Right cardiac atrium (tissue), 5 donors: Measurements from ENCODE around the gene ZFYVE9. TPM values are rescaled to one million over a fixed set of nuclear protein-coding genes. Genes with fewer than 3 reads are reported as not detected.

ENCODE experiments used
- ATAC-seq, 2 donors: fragments of 200-7000 bp; cut with Tn5 transposase; one replicate each; pipeline versions ENCODE4 v1.8.0 to v1.9.1; 2020; ENCODE audit warnings: moderate library complexity in 2 of 2, mild to moderate bottlenecking in 1 of 2
- DNase-seq, 3 donors: peaks; one replicate each; pipeline ENCODE4 v3.0.0-alpha.2; 2020
- H3K27ac ChIP-seq: one replicate; pipeline ENCODE4 v1.5.1; 2013; ENCODE audit warnings: mild to moderate bottlenecking, low read length, control low read depth, moderate library complexity
- H3K27me3 ChIP-seq: one replicate; pipeline ENCODE4 v1.6.1; 2013; ENCODE audit not compliant: control insufficient read depth, insufficient read depth
- H3K4me1 ChIP-seq: one replicate; pipeline ENCODE4 v1.6.1; 2013; ENCODE audit warnings: low read length; ENCODE audit not compliant: control insufficient read depth, insufficient read depth
- H3K4me3 ChIP-seq: one replicate; pipeline ENCODE4 v1.5.1; 2013; ENCODE audit warnings: low read length, control low read depth
- H3K9me3 ChIP-seq: one replicate; pipeline ENCODE4 v1.6.1; 2013; ENCODE audit warnings: low read length; ENCODE audit not compliant: control insufficient read depth
- WGBS: extraction: QIAGEN DNeasy Blood & Tissue Kit; methylation state at CpG from one replicate; pipeline ENCODE4 v1.1.7; 2013; 5-methylcytosine and 5-hydroxymethylcytosine counted together
- intact Hi-C, 4 donors: fragments of 100-400 bp; cut with DNase I; formaldehyde crosslinking; loops; one replicate each; pipeline versions ENCODE4 v1.11.0 to v1.14.0; 2022 to 2023
- polyA plus RNA-seq: library from polyadenylated mRNA; stranded (reverse); fragments of 200-250 nt; gene quantifications from one replicate; pipeline ENCODE4 v1.2.3, GENCODE V29; 2013
- total RNA-seq, 4 donors: library from RNA; stranded (reverse); fragmentation: NEBNext Ultra II Directional; extraction: Animal tissue kit (Norgen Biotek cat#: 25700); gene quantifications; one replicate each; pipeline ENCODE4 v1.2.1, GENCODE V29; 2021
- donor health status: healthy with polysubstance abuse.
- donor health status: DM: no; HTN: yes; CAD: no.
- donor health status: DM: no; HTN: no; CAD: no.
- donor health status: DM: no; HTN: yes; CAD: no; lungs with severe emphysema.
- donor health status: DM: yes; HTN: yes; CAD: no.

Gene ZFYVE9
- total and polyA plus RNA-seq, 5 donors: 6.2 to 21.3 (median 20.0) TPM

- H3K4me1 ChIP-seq: peaks cover 1% of the 10 kb centered on the region
- H3K9me3 ChIP-seq: no peaks in the 10 kb centered on the region
- no peaks in the 10 kb centered on the region for H3K27me3 ChIP-seq
- intact Hi-C loops: no loop called here
- WGBS: 98% methylated on average over 1 of the region's 1 CpG
- no peak overlapping the region for H3K4me3 ChIP-seq
- no peak overlapping the region for H3K27ac ChIP-seq
- no peak for ATAC-seq
- DNase-seq: no peak
These were observed 107.9 kb downstream of the ZFYVE9 start for GRCh38 chr1:52249831-52250230.

- ATAC-seq: no peak
- H3K27me3 ChIP-seq: no peaks in the 10 kb centered on the region
- WGBS: 77% methylated on average over 5 of the region's 5 CpGs
These were observed 111.5 kb downstream of the ZFYVE9 start for GRCh38 chr1:52253421-52253820.

DNA sequence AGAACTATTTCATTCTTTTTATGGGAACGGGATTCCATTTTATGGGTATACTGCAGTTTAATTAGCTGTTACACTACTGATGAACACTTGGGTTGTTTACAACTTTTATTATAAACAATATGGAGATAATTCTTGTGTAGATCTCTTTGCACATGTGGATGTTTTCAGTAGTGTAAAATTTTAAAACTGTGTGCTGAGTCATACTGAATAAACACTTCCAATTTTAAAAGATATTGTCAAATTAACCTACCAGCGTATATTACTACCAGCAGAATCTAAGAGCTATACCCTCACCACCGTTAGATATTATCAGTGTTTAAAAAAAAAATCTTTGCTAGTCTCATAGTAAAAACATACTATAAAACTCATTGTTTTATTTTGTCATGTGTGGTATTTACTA, 118.0 kb downstream of the ZFYVE9 start:
- WGBS: 92% methylated on average over 3 of the region's 3 CpGs
- ATAC-seq (no peak), DNase-seq (no peak)
- no peak overlapping the region for H3K27ac ChIP-seq
- no peaks in the 10 kb centered on the region for H3K4me1 ChIP-seq
- H3K4me3 ChIP-seq: no peak overlapping the region
- intact Hi-C loops: no loop called here
- no peaks in the 10 kb centered on the region for H3K9me3 ChIP-seq
- H3K27me3 ChIP-seq: no peaks in the 10 kb centered on the region

More at GRCh38 chr1:52253421-52253820, 111.5 kb downstream of the ZFYVE9 start:
- intact Hi-C loops: no loop called here
- Histone ChIP-seq H3K9me3 (no peaks in the 10 kb centered on the region), H3K27ac (no peak overlapping the region), H3K4me3 (no peak overlapping the region), H3K4me1 (peaks cover 1% of the 10 kb centered on the region)
- DNase-seq: no peak

DNA sequence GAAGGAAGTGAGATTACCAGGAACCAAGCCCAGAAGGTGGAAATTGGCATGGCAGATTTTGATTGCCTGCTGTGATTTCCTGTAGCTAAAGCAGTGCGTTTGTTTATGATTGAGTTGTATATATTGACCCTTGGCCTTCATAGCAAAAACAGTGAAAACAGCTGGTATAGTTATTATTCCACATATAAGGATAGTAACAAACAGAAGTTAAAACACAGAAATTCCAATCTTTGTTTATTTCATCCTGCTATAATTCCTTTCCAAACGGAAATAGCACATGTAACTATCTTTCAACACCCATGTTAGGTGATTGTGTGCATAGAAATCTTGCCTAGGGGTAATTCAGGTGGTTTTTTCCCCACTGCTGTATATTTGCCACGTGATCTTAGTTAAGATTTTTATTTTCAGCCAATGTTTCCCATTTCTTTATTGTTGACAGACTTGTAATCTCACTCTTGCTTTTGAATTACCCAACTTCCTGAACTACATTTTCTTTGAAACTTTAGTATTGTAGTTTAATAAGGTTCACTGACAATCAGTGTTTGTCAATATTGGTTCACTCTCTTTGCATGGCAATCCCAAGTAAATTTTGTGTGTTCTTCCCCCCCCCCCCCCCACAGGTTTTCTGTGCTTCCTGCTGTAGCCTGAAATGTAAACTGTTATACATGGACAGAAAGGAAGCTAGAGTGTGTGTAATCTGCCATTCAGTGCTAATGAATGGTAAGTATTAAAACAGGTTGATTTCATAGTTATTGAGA, 121.4 kb downstream of the ZFYVE9 start:
- DNase-seq: no peak
- WGBS: 56% methylated on average over 3 of the region's 3 CpGs
- Histone ChIP-seq H3K4me1 (no peaks in the 10 kb centered on the region), H3K27ac (no peak overlapping the region), H3K9me3 (no peaks in the 10 kb centered on the region), H3K27me3 (no peaks in the 10 kb centered on the region), H3K4me3 (no peak overlapping the region)
- no peak for ATAC-seq
- intact Hi-C loops: no loop called here

DNA sequence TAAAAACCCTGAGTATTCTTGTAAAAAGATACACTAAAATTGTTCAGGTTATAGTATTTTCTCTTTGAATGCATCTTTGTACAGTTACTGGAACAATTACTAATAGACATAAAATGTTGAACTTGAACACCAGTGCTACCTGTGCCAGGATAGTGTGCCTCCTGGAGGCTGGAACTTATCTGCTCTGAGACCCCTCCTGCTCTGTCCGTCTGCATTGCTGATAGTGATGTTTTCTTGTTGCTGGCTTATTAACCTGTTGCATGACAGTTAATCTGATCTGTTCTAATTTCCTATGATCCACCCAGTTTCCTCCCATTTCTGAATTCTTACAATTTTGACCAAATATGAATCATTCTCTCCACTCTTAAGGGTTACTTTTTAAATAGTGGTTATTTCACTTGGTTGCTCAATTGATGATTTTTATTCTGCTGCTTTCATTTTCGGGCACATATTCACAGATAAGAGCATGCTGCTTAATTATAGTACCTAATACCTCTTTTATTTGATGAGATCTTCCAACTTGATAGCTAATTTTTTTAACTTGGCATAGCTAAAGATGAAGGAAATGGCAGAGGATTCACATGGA, 122.7 kb downstream of the ZFYVE9 start:
- H3K9me3 ChIP-seq: no peaks in the 10 kb centered on the region
- DNase-seq (no peak), ATAC-seq (no peak)
- no peak overlapping the region for H3K27ac ChIP-seq
- intact Hi-C loops: no loop called here
- no peaks in the 10 kb centered on the region for H3K27me3 ChIP-seq
- H3K4me3 ChIP-seq: no peak overlapping the region
- WGBS: 34% methylated on average over 2 of the region's 2 CpGs
- no peaks in the 10 kb centered on the region for H3K4me1 ChIP-seq

DNA sequence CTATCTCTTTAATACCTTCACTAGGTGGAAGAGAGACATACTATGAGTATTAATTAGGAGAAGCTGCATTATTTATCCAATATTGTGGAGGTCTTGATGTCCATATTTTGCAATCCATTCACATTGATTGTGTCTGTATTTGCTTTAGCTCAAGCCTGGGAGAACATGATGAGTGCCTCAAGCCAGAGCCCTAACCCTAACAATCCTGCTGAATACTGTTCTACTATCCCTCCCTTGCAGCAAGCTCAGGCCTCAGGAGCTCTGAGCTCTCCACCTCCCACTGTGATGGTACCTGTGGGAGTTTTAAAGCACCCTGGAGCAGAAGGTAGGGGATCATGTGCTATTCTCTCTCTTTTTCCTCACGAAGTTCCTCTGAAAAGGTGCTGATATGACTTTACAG, 124.6 kb downstream of the ZFYVE9 start:
- Histone ChIP-seq H3K27me3 (no peaks in the 10 kb centered on the region), H3K27ac (no peak overlapping the region), H3K4me1 (no peaks in the 10 kb centered on the region), H3K9me3 (no peaks in the 10 kb centered on the region), H3K4me3 (no peak overlapping the region)
- DNase-seq: no peak
- ATAC-seq: no peak
- intact Hi-C loops: no loop called here
- 74% methylated on average over 1 of the region's 1 CpG for WGBS

- WGBS: 49% methylated on average over 3 of the region's 3 CpGs
- H3K9me3 ChIP-seq: no peaks in the 10 kb centered on the region
- H3K4me3 ChIP-seq: no peak overlapping the region
- no peak overlapping the region for H3K27ac ChIP-seq
- peak in 1 of 2 donors; percentile 42 for ATAC-seq
- H3K4me1 ChIP-seq: no peaks in the 10 kb centered on the region
- no peak for DNase-seq
- no peaks in the 10 kb centered on the region for H3K27me3 ChIP-seq
- intact Hi-C loops: no loop called here
These were observed 126.5 kb downstream of the ZFYVE9 start for GRCh38 chr1:52268372-52268771.

- H3K27me3 ChIP-seq: no peaks in the 10 kb centered on the region
- intact Hi-C loops: no loop called here
- H3K4me3 ChIP-seq: no peak overlapping the region
- no peaks in the 10 kb centered on the region for H3K9me3 ChIP-seq
- no peak overlapping the region for H3K27ac ChIP-seq
- 69% methylated on average over 2 of the region's 2 CpGs for WGBS
- DNase-seq (no peak), ATAC-seq (no peak)
- H3K4me1 ChIP-seq: no peaks in the 10 kb centered on the region
These were observed 139.6 kb downstream of the ZFYVE9 start for GRCh38 chr1:52281518-52281917.

DNA sequence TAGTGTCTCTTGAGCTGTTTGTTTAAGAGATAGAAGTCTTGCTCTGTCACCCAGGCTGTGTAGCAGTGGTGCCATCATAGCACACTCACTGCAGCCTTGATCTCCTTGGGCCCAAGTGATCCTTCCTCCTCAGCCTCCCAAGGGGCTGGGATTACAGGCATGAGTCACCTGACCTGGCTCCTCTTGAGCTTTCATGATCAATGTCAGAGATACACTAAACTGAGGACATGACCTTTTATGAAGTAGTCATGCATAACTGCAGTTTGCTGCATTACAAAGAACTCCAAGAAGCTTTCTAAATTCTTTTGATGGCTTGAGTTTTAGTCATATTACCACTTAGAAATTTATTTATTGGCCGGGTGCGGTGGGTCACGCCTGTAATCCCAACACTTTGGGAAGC, 146.4 kb downstream of the ZFYVE9 start:
- Histone ChIP-seq H3K27ac (no peak overlapping the region), H3K4me3 (no peak overlapping the region), H3K9me3 (no peaks in the 10 kb centered on the region), H3K4me1 (no peaks in the 10 kb centered on the region), H3K27me3 (no peaks in the 10 kb centered on the region)
- no peak for DNase-seq
- 99% methylated on average over 3 of the region's 3 CpGs for WGBS
- no peak for ATAC-seq
- intact Hi-C loops: no loop called here

DNA sequence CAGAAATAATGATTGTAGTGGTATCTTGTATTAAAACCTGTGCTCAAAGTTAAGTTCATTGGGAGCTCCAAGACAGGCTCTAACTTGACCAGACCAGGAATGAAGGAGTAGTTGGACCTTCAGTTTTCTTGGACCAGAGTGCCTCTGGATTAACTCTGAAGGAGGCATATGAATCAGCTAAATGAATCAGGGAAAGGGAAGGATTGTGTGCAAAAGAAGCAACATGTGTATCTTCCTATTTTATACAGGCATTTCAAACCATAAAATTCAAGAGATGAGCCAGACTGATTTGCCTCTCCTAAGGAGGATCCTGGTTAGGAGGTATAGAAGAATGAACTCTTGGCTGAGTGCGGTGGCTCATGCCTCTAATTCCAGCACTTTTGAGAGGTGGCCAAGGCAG, 152.7 kb downstream of the ZFYVE9 start:
- WGBS: 93% methylated on average over 1 of the region's 1 CpG
- intact Hi-C loops: loop anchor here in 1 of 4 donors (10.0 kb wide), 1 partner anchor 170 kb away; no protein-coding TSS in a partner anchor
- H3K27ac ChIP-seq: no peak overlapping the region

DNA sequence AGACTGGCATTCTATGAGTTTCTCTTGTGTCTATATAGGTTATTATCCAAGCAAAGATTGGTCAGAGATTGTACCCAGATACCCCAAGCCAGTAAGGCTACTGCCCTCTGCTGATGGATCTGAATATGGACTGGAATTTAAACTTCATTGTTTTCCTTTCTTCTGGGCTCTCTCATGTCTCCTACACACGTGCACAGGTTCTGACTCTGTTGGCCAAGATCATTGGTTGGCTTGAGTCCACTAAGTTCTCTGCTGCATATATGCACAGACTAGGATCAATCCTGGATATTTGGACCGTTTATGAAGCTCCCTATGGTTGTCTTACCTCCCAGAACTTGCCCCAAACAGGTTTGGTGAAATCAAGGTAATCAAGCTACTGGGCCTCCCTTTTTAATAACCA, 154.5 kb downstream of the ZFYVE9 start:
- intact Hi-C loops: loop anchor here (5.0 to 10.0 kb wide), 3 partner anchors 154 to 172 kb away; partner anchors contain the start of gene ZFYVE9 (in 1 of the 4)
- no peaks in the 10 kb centered on the region for H3K4me1 ChIP-seq
- DNase-seq (no peak), ATAC-seq (peak; percentile 48 to 57)
- no peaks in the 10 kb centered on the region for H3K9me3 ChIP-seq
- WGBS: 19% methylated on average over 2 of the region's 2 CpGs
- no peaks in the 10 kb centered on the region for H3K27me3 ChIP-seq
- H3K27ac ChIP-seq: no peak overlapping the region
- H3K4me3 ChIP-seq: no peak overlapping the region

More for the DNA sequence above, 152.7 kb downstream of the ZFYVE9 start:
- no peaks in the 10 kb centered on the region for H3K9me3 ChIP-seq
- no peaks in the 10 kb centered on the region for H3K4me1 ChIP-seq
- DNase-seq (no peak), ATAC-seq (no peak)
- H3K27me3 ChIP-seq: no peaks in the 10 kb centered on the region
- H3K4me3 ChIP-seq: no peak overlapping the region
